ENCODE measurements around the gene FAM90A1. TPM values are rescaled to one million over a fixed set of nuclear protein-coding genes. Genes with fewer than 3 reads are reported as not detected.

FAM90A1 gene
- total RNA-seq, 1 donor from 2014 or later: not detected

Other genes starting within 250 kb of the FAM90A1 start
- gene FOXJ2, start 194.9 kb downstream of the FAM90A1 start, total RNA-seq (ENCODE audit: insufficient read depth, low replicate concordance): 6.5 TPM
- 9.6 TPM for gene C3AR1, start 161.3 kb downstream of the FAM90A1 start, total RNA-seq (ENCODE audit: insufficient read depth, low replicate concordance)
- gene NECAP1, start 145.3 kb downstream of the FAM90A1 start, total RNA-seq (ENCODE audit: insufficient read depth, low replicate concordance): 76.6 TPM
- gene CLEC4A, start 104.0 kb downstream of the FAM90A1 start, total RNA-seq (ENCODE audit: insufficient read depth, low replicate concordance): 4.3 TPM
- 10.6 TPM for gene ZNF705A, start 70.6 kb downstream of the FAM90A1 start, total RNA-seq (ENCODE audit: insufficient read depth, low replicate concordance)
- gene CLEC6A, start 228.3 kb upstream of the FAM90A1 start, total RNA-seq (ENCODE audit: insufficient read depth, low replicate concordance): 3.9 TPM